Activated B cell treated with CpG ODN at 0.5 μM for 24 hours (primary cell): ENCODE data around the gene ERBB4. TPM values are rescaled to one million over a fixed set of nuclear protein-coding genes. Genes with fewer than 3 reads are reported as not detected.

Experiments used
- ATAC-seq: fragments of 200-7000 bp; cut with Tn5 transposase; one replicate; pipeline ENCODE4 v1.10.0; 2021; ENCODE audit warnings: low read depth, mild to moderate bottlenecking, moderate library complexity
- CTCF ChIA-PET: fragments of 350-600 bp; sonication (Branson Sonifier 250); formaldehyde crosslinking; loops from one replicate; lab custom pipeline; 2021; ENCODE audit warnings: antibody characterized with exemption; lab: Charles Lee
- POLR2A ChIA-PET: fragments of 350-600 bp; sonication (Branson Sonifier 250); formaldehyde crosslinking; loops from one replicate; lab custom pipeline; 2021; ENCODE audit warnings: antibody characterized with exemption; lab: Charles Lee
- DNase-seq: peaks from one replicate; pipeline ENCODE4 v3.0.0; 2022
- H3K27ac Mint-ChIP-seq: one replicate; pipeline ENCODE4 v1.8.0; 2020; ENCODE audit warnings: mixed read lengths
- H3K27me3 Mint-ChIP-seq: one replicate; pipeline ENCODE4 v1.8.0; 2021; ENCODE audit warnings: mixed read lengths
- H3K36me3 Mint-ChIP-seq: one replicate; pipeline ENCODE4 v1.8.0; 2021; ENCODE audit warnings: low read depth, mixed read lengths
- H3K4me1 Mint-ChIP-seq: one replicate; pipeline ENCODE4 v1.8.0; 2021; ENCODE audit warnings: mixed read lengths
- H3K4me3 Mint-ChIP-seq: one replicate; pipeline ENCODE4 v1.8.0; 2020; ENCODE audit warnings: mild to moderate bottlenecking, mixed read lengths
- H3K9me3 Mint-ChIP-seq: one replicate; pipeline ENCODE4 v1.8.0; 2020; ENCODE audit warnings: mixed read lengths
- intact Hi-C: fragments of 100-400 bp; cut with micrococcal nuclease; formaldehyde crosslinking; loops from one replicate; pipeline ENCODE4 v1.15.1; 2024
- total RNA-seq: library from RNA; stranded (reverse); gene quantifications from 2 replicates; pipeline ENCODE4 v1.2.3, GENCODE V29; 2022
- TF ChIP-seq, protein P1 (sequence below): fragments of 200-600 bp; IDR thresholded peaks from one replicate; pipeline ENCODE4 v1.8.0; 2022; ENCODE audit warnings: antibody characterized with exemption, mild to moderate bottlenecking

ERBB4 gene
- total RNA-seq, 1 donor from 2014 or later: not detected

DNA sequence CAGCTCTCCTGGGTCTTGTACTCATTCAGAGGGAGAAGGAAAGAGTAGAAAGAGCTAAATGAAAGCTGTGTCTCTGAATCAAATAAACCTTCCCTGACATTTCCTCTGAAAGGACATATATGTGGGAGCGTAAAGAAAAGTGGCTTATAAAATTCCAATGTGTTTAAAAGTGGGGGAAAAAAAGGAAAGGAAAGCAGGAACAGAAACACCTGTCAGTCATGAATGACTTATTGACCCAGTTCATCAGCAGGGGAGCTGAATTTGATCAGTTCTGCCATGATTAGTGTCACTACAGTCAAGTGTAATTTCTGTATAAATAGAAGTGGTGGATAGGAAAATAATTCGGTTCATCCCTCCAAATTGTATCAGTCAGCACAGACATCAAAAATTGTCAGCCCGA lies 382.5 kb downstream of the ERBB4 start:
- POLR2A ChIA-PET: no interaction called here

GRCh38 chr2:212154477-212154878 lies 384.1 kb downstream of the ERBB4 start:
- H3K9me3 Mint-ChIP-seq: no peaks in the 10 kb centered on the region
- H3K36me3 Mint-ChIP-seq: no peaks in the 10 kb centered on the region
- H3K27me3 Mint-ChIP-seq: no peaks in the 10 kb centered on the region
- TF ChIP-seq, protein P1, sequence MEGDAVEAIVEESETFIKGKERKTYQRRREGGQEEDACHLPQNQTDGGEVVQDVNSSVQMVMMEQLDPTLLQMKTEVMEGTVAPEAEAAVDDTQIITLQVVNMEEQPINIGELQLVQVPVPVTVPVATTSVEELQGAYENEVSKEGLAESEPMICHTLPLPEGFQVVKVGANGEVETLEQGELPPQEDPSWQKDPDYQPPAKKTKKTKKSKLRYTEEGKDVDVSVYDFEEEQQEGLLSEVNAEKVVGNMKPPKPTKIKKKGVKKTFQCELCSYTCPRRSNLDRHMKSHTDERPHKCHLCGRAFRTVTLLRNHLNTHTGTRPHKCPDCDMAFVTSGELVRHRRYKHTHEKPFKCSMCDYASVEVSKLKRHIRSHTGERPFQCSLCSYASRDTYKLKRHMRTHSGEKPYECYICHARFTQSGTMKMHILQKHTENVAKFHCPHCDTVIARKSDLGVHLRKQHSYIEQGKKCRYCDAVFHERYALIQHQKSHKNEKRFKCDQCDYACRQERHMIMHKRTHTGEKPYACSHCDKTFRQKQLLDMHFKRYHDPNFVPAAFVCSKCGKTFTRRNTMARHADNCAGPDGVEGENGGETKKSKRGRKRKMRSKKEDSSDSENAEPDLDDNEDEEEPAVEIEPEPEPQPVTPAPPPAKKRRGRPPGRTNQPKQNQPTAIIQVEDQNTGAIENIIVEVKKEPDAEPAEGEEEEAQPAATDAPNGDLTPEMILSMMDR: no peak
- no peak overlapping the region for H3K27ac Mint-ChIP-seq
- intact Hi-C loops: no loop called here
- ChIA-PET POLR2A (no interaction called here), CTCF (no interaction called here)
- ATAC-seq (no peak), DNase-seq (no peak)
- no peak overlapping the region for H3K4me3 Mint-ChIP-seq
- no peaks in the 10 kb centered on the region for H3K4me1 Mint-ChIP-seq

More for the DNA sequence above, 382.5 kb downstream of the ERBB4 start:
- Mint-ChIP-seq H3K4me3 (no peak overlapping the region), H3K36me3 (no peaks in the 10 kb centered on the region), H3K27me3 (no peaks in the 10 kb centered on the region), H3K4me1 (no peaks in the 10 kb centered on the region), H3K27ac (no peak overlapping the region), H3K9me3 (no peaks in the 10 kb centered on the region)
- no peak for DNase-seq
- intact Hi-C loops: no loop called here
- CTCF ChIA-PET: no interaction called here
- ATAC-seq: no peak
- TF ChIP-seq, protein P1: no peak

- Mint-ChIP-seq H3K27me3 (no peaks in the 10 kb centered on the region), H3K9me3 (no peaks in the 10 kb centered on the region), H3K4me1 (no peaks in the 10 kb centered on the region), H3K36me3 (no peaks in the 10 kb centered on the region), H3K4me3 (no peak overlapping the region), H3K27ac (no peak overlapping the region)
- POLR2A ChIA-PET: no interaction called here
- DNase-seq (no peak), ATAC-seq (no peak)
- CTCF ChIA-PET: no interaction called here
- intact Hi-C loops: no loop called here
- TF ChIP-seq, protein P1: no peak
Observed at GRCh38 chr2:212153923-212154322, 384.7 kb downstream of the ERBB4 start.

GRCh38 chr2:212147921-212148513 lies 390.6 kb downstream of the ERBB4 start:
- POLR2A ChIA-PET: no interaction called here
- Mint-ChIP-seq H3K36me3 (no peaks in the 10 kb centered on the region), H3K27ac (no peak overlapping the region), H3K27me3 (no peaks in the 10 kb centered on the region), H3K4me1 (no peaks in the 10 kb centered on the region), H3K4me3 (no peak overlapping the region), H3K9me3 (no peaks in the 10 kb centered on the region)
- CTCF ChIA-PET: no interaction called here
- DNase-seq: no peak
- intact Hi-C loops: no loop called here
- no peak for ATAC-seq
- TF ChIP-seq, protein P1: no peak

DNA sequence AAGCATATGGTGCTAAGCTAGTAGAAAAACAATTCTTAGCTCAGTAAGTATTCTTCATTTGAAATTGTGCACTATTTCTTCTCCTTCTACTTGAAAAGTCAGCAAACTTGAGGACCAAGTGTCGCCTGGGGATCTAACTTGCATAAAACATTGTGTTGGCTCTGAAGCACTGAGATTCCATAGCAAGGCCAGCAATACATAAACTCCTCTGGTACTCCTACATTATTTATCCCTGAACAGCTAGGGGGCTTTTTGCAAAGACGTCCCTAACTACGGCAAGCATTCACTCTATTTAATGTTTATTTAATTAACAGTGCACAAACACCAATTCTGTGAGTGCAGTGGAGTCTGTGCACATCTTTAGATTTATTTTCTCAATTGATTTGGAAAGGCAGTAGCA lies 392.2 kb downstream of the ERBB4 start:
- ChIA-PET POLR2A (no interaction called here), CTCF (no interaction called here)
- intact Hi-C loops: no loop called here
- H3K36me3 Mint-ChIP-seq: no peaks in the 10 kb centered on the region
- no peak for DNase-seq
- ATAC-seq: no peak
- H3K4me1 Mint-ChIP-seq: no peaks in the 10 kb centered on the region
- H3K4me3 Mint-ChIP-seq: no peak overlapping the region
- no peak overlapping the region for H3K27ac Mint-ChIP-seq
- no peaks in the 10 kb centered on the region for H3K27me3 Mint-ChIP-seq
- H3K9me3 Mint-ChIP-seq: no peaks in the 10 kb centered on the region
- TF ChIP-seq, protein P1: no peak
